Measurements from ENCODE around the gene RIPOR3. TPM values are rescaled to one million over a fixed set of nuclear protein-coding genes. Genes with fewer than 3 reads are reported as not detected.

Gene RIPOR3
- total RNA-seq, 1 donor from 2014 or later, result 0.31 TPM

DNA sequence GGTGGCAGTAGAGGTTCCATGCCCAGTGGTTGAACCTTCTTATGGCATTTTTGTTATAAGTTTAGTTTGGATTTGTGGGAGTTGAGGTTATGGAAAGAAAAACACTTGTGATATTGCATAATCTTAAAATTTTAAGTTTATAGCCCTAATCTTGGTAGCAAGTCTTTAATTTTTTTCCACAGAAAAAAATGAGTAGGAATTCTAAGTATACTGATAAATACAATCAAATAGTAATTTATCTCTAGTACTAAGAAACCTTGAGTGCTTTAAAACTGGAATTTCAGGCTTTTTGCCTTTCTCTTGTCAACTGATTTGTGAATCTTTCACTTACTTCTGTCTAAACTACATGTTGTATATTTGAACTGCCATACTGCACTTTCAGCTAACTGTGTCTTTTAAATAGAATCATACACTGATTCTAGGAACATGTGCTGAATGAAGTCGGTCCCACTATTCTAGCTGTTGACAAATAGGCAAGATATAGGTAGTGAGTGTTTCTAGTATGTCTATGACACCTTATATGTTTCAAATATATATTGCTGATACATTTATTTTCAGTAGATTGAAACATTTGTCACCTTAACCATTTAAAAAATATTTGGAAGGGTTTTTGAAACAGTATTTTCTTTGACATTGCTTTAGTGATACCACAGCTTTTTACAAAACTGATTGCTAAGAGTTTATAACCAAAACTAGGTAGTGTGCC lies 42.5 kb upstream of the RIPOR3 start:
- no peak for DNase-seq (ENCODE audit: low spot score, unreplicated experiment)
- Mint-ChIP-seq H3K27me3 (no peaks in the 10 kb centered on the region), H3K27ac (peak overlapping the region; percentile 86), H3K9me3 (ENCODE audit: low read depth) (no peaks in the 10 kb centered on the region), H3K36me3 (ENCODE audit: insufficient read depth) (peaks cover 14% of the 10 kb centered on the region), H3K4me1 (ENCODE audit: low read depth) (peaks cover 45% of the 10 kb centered on the region), H3K4me3 (ENCODE audit: low read depth) (peak overlapping the region; percentile 94)
- TF ChIP-seq, protein P1, sequence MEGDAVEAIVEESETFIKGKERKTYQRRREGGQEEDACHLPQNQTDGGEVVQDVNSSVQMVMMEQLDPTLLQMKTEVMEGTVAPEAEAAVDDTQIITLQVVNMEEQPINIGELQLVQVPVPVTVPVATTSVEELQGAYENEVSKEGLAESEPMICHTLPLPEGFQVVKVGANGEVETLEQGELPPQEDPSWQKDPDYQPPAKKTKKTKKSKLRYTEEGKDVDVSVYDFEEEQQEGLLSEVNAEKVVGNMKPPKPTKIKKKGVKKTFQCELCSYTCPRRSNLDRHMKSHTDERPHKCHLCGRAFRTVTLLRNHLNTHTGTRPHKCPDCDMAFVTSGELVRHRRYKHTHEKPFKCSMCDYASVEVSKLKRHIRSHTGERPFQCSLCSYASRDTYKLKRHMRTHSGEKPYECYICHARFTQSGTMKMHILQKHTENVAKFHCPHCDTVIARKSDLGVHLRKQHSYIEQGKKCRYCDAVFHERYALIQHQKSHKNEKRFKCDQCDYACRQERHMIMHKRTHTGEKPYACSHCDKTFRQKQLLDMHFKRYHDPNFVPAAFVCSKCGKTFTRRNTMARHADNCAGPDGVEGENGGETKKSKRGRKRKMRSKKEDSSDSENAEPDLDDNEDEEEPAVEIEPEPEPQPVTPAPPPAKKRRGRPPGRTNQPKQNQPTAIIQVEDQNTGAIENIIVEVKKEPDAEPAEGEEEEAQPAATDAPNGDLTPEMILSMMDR (IDR thresholded peaks at IDR 0.05; ENCODE audit: unreplicated experiment), result no peak

DNA sequence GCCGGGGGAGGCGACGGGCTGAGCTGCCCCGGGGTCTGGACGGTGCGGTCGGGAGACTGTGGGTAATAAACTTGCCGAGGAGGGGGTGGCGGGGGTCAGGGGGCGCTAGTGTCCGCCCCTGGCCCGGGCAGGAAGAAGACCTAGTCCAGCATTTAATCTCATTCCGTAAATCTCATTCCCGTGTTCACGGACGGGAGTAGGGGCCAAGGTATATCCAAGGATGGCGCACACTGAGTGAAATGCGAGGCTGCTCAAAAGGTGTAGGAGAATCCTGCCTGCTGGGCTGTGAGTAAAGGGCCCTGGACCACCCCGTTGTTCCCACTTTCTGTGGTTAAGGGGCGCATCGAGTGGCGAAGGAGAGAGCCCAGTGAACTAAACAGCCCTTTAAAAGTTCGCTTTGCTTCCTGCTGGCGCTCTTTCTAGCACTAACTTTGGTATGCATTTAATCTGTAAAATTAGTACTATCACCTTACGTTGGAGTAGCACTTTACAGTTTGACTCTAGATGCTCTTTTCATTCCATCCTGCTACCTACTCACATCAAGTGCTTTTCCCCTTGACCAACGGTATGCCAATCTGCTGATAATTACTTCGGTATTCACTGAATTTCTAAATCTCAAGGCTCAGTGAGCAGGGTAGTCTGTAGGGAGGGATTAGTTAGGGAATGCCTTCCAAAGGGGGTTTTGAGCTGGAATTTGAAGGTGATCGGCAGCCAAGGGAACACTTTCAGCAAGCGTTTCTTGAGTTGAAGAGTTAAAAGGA lies 40.8 kb upstream of the RIPOR3 start:
- Mint-ChIP-seq H3K36me3 (ENCODE audit: insufficient read depth) (peaks cover 10% of the 10 kb centered on the region), H3K9me3 (ENCODE audit: low read depth) (no peaks in the 10 kb centered on the region), H3K27ac (peak overlapping the region; percentile 97), H3K27me3 (no peaks in the 10 kb centered on the region), H3K4me3 (ENCODE audit: low read depth) (peak overlapping the region; percentile 94), H3K4me1 (ENCODE audit: low read depth) (peaks cover 43% of the 10 kb centered on the region)
- TF ChIP-seq, protein P1 (IDR thresholded peaks at IDR 0.05; ENCODE audit: unreplicated experiment), result no peak
- DNase-seq (ENCODE audit: low spot score, unreplicated experiment), result no peak

DNA sequence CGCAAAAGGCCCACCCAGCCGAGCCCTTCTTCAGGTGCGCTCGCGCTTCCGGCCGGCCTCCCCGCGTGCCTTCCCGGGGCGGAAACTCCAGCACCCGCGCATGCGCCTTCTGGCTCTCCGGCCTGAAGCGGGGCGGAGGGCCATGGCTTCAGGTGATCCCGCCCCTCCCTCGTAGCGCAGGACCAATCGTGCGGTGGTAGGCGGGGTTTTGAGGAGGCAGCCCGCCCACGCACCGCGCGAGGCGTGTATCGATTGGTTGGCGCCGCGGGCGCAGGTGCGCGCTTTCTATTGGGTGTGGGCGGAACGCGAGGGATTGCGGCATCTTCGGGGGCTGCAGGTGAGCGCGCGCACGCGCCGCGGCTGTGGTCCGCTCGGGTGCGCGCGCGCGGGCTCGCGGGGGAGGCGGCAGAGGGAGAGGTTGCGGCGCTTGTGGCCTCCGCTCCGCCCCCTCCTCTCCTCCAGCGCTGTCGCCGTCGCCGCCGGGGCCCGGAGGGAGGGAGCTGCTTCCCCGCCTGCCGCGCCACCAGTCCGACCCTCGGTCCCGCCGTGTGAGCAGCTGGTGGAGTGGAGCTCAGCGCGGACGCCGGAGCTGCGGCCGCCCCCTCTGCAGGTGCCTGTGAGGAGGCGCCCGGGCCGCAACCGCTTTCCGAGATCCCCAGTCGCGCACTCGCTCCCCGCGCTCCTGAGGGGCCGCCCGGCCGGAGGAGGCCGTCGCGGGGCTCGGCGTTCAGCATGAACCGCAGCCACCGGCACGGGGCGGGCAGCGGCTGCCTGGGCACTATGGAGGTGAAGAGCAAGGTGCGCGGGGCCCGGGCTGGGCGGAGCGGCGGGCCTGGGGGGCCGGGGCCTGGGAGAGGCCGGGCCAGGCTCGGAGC lies 40.0 kb upstream of the RIPOR3 start, which contains the start of gene PARD6B:
Gene PARD6B (plus strand): TSS at position 526 of the 875 bp plus-strand sequence. CDS start 207 bp downstream, at position 733.
- peak within 1 kb of the TSS; percentile 94 for H3K4me3 Mint-ChIP-seq (ENCODE audit: low read depth)
- H3K4me1 Mint-ChIP-seq (ENCODE audit: low read depth), result peaks cover 41% of the 10 kb centered on the region
- H3K9me3 Mint-ChIP-seq (ENCODE audit: low read depth), result no peaks in the 10 kb centered on the region
- H3K36me3 Mint-ChIP-seq (ENCODE audit: insufficient read depth), result peaks cover 8% of the 10 kb centered on the region
- H3K27me3 Mint-ChIP-seq, result no peaks in the 10 kb centered on the region
- DNase-seq (ENCODE audit: low spot score, unreplicated experiment), result peak; percentile 99
- H3K27ac Mint-ChIP-seq, result peak within 1 kb of the TSS; percentile 97
- TF ChIP-seq, protein P1 (IDR thresholded peaks at IDR 0.05; ENCODE audit: unreplicated experiment), result no peak

DNA sequence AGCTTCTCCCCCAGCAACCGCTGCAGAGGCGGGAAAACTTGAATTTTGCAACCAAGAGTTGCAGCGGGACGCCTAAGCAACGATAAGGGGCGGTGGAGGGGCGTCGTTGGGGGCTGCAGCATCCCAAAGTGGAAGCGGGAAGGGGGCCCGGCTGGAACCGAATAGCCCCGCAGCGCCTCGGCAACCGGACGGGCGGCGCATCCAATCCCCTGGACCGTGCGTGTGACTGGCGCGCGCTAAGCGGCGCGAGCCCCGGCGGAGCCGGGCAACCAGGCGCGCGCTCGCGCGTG lies 39.4 kb upstream of the RIPOR3 start:
- peaks cover 3% of the 10 kb centered on the region for H3K36me3 Mint-ChIP-seq (ENCODE audit: insufficient read depth)
- DNase-seq (ENCODE audit: low spot score, unreplicated experiment), result no peak
- H3K27ac Mint-ChIP-seq, result peak overlapping the region; percentile 93
- no peaks in the 10 kb centered on the region for H3K9me3 Mint-ChIP-seq (ENCODE audit: low read depth)
- peaks cover 37% of the 10 kb centered on the region for H3K4me1 Mint-ChIP-seq (ENCODE audit: low read depth)
- peak overlapping the region; percentile 94 for H3K4me3 Mint-ChIP-seq (ENCODE audit: low read depth)
- TF ChIP-seq, protein P1 (IDR thresholded peaks at IDR 0.05; ENCODE audit: unreplicated experiment), result no peak
- H3K27me3 Mint-ChIP-seq, result no peaks in the 10 kb centered on the region

Measured in progenitor cell of endocrine pancreas (in vitro differentiated cells).